Fibroblast of skin of left biceps (primary cell): Measurements from ENCODE around the gene ADAMTSL1.

Experiments used
- DNase-seq, 2 experiments: peaks; one replicate each; pipeline ENCODE4 v3.0.0-alpha.2; 2013; ENCODE audit warnings: low read depth in 2 of 2

The ADAMTSL1 gene

GRCh38 chr9:18473652-18474279, at the start of gene ADAMTSL1:
Gene ADAMTSL1 (plus strand): TSS chr9:18474153. CDS start chr9:18474233, 80 bp downstream.
- DNase-seq = peak; percentile 81 to 84

DNA sequence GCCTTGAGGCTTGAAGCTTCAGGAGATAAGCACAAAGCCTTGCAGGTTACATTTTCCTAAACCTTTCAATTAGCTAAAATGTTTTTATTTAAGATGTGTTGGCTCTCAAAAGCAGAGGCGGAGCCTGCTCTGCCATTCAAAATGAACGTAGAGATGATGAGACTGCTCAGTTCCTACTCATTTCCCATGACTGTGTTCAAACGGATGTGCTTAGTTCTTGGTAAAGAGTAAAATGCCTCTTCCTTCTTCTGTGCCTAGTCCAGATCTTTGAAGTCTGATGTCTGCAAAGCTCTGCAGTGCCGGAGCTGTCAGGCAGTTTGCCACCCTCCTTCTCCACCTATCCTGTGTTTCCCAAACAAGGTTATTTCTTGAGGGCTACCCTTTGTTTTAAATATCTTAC, 46.3 kb upstream of the ADAMTSL1 start:
- DNase-seq = no peak

DNA sequence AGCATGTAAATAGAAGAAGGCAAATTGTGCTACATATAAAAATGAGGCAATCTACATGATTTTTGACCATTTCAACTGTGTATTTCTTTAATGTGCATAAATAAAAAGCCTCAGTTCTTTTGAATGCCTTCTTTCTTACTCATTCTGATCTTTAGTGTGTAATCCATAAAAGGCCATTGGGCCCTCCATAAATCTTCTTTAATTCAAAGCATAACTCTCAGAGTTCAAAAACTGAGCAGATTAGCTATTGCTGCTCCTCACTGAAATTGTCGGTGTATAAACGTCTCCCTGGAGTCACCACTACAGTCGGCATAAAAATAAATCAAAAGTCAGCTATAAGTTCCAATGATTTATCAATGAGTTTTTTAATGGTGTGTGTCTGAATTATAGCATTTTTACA, 45.3 kb upstream of the ADAMTSL1 start:
- DNase-seq = peak; percentile 45 to 58

DNA sequence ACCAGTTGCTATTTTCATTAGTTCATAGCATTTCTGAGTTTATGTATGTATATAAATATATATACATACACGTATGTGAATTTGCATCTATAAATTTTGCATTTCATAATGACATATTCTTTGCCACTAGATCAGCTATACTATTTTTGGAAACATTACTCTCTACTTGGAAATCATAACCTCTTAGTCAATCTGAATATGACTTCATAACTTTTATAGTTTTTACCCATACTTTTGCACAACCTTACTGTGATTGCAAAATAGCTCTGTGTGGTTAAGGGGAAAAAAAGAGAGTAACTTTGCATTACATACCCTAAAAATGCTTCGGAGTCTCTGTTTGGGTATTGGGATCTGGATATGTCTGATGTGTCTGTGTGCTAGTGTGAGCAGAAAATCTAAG, 44.9 kb upstream of the ADAMTSL1 start:
- DNase-seq = peak; percentile 81 to 84

GRCh38 chr9:18433620-18434019, 40.3 kb upstream of the ADAMTSL1 start:
- no peak for DNase-seq

DNA sequence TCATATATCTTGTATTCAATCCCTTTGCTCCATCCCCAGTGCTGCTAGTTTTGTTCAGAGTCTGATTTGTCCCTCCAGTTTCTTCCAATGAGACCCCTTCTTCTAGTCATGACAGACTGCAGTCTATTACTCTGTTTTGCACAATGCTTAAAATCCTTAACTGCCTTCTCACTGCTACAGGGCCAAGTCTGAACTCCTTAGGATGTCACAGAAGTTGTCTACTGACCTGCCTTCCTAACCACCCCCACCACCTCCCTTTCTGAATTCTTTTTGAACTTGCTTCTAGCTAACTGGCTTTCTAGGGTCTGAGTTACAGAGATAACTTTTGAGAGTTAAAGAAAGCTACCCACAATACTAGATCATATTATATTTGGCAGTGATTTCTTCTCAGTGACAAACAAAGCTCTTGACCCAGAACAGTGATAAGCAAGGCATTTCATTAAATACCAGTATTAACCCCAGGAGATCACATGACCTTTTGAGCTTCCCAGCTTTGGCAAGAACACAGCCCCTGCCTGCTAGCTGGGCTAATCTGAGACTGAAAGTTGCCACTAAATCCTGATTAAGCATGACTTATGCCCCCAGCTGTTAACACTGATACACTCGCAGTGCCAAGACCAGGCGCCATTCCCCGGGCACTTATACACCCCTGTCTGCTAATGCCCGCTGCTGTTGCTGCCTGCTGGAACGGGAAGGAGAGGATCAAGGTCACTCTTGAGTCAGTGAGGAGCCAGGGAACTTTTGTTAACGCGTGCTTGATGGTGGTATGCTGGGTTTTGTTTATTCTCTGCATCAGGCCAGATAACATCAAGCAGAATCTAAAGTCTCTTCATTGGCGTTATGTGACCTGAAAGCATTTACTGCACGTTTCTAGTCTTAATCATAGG, 36.4 kb upstream of the ADAMTSL1 start:
- no peak for DNase-seq

- no peak for DNase-seq
Measured at GRCh38 chr9:18438300-18438925, 35.5 kb upstream of the ADAMTSL1 start.

DNA sequence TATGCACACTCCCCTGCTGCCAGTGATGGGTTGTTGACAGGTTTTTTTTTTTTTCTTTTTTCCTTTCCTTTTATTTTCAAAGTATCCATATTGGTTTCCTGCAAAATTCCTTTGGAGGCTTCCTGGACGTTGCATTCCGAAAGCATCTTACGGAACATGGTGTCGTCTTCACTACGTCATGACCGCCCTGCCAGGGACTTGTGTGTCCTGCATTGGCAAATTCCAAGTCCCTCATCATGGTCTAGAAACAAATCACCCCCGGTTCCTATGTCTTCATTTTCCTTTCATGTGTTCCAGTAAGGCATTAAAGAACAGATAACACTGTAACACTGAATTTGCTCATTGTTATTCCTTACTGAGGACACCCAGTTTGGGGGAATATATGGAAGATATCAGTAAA, 35.0 kb upstream of the ADAMTSL1 start:
- DNase-seq = no peak

DNA sequence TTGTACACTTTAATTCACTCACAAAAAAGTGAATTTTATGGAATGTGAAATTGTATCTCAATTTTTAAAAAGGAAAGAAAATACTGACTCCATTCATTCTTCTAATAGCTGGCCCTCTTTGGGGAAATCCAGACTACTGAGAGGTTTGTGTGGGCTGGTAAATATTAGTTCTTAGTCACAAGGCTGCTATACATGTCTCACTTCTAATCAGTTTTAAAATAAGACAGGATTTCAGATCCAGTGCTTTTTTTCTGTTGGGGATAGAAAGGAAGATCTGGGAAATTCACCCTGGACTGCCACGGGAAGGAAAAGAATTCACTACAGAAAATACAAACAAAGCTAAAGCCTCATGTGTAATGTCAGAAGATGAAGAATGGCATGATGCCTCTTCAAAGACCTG, 32.7 kb upstream of the ADAMTSL1 start:
- no peak for DNase-seq

DNA sequence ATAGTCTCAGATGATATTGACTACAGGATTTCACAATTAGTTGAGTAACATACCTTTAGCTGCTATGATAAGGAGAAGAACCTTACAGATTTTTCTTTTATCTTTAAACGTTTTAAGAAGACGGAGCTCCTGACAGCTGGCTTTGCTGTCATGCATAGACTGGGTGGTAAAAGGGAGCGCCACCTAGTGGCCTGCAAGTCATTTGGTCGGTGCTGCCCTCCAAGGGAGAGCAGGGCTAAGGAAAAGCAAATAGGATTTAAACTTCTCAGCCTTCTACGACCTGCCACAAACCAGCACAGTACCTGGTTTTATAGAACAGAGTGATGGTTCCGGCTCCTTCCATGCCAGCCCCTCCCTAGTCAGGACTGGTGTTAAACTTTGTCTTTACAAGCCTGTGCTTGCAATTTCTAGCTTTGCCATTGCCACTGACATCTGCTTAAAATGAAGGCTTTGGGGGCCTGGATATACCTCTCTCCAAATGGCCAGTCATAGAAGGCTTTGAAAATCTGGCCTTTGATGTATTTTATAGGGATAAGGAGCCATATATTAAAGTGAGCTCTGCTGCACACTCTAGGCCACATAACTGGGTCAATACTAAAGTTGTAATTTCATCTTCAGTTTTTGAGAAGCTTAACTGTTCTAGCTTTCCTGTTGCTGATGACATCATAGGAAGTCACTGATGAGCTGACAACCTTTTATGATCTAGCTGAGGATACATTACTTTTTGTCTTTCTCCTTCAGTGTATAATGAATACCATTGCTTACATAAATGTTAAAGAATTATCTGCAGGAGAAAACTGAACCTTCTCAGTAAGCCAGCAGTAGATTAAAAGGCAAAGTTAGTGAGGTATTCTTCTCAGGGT, 31.1 kb upstream of the ADAMTSL1 start:
- DNase-seq = peak in 1 of 2 experiments; percentile 50

GRCh38 chr9:18447131-18447530, 26.8 kb upstream of the ADAMTSL1 start:
- no peak for DNase-seq

DNA sequence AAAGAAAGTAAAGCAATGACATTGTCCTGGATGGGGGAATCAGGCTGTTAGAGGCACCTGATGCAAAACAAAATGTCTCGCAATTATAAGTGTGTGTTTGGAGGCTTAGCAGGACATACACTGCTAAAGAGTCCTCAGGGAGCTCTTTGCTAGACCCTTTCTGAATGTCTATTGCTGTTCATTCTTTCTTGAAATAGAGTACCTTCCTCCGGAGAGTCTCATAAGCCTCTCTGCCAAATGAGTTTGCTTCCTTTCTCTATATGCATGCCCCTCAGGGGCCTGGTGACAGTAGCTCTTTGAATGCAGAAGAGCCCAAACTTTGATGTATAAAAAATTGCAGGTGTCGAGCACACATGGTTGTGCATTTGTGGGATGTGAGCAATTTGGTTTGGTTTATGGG, 26.4 kb upstream of the ADAMTSL1 start:
- no peak for DNase-seq

GRCh38 chr9:18448101-18448500, 25.9 kb upstream of the ADAMTSL1 start:
- no peak for DNase-seq

DNA sequence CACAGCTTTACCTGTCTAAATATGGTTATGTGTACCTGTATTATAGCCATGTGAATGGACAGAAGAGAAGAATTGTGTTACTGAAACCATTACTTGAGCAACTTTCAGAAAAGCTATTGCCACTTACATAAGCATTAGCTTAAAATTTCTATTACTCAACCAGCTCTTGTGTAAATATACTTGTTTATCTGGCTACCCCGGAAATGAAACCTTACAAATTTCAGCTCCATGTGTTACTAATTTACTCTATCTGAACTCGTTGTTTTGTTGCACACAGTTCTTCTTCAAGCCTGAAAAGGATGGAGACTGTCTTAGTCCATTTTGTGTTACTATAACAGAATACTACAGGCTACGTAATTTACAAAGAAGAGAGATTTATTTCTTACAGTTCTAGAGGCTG, 22.5 kb upstream of the ADAMTSL1 start:
- no peak for DNase-seq

GRCh38 chr9:18452276-18452675, 21.7 kb upstream of the ADAMTSL1 start:
- DNase-seq = no peak

DNA sequence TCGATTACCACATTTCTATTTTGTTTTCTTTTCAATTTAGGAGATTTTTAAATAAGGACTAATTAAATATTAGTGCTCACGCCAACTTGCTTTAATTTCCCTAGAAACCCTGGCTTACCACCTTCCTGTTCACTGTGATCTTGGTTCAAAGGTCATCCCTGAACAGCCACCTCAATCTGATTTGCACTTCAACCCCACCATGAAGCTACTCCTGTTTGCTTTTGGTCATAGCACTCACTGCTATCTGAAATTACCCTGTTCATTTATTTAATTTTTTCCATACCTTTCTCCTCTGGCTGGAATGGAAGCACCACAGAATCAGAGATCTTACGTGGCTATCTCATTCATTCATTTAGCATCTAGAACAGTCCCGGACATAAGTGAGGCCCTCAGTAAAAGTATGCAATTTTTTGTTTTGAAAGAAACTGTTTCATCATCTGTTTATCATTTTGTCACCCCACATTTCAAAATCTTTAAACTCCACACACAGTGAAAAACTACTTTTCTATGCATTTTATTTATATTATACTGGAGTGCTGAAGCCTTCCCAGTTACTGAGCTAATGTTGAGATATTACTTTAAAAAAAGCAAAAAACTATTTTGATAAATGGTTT, 17.2 kb upstream of the ADAMTSL1 start:
- no peak for DNase-seq

DNA sequence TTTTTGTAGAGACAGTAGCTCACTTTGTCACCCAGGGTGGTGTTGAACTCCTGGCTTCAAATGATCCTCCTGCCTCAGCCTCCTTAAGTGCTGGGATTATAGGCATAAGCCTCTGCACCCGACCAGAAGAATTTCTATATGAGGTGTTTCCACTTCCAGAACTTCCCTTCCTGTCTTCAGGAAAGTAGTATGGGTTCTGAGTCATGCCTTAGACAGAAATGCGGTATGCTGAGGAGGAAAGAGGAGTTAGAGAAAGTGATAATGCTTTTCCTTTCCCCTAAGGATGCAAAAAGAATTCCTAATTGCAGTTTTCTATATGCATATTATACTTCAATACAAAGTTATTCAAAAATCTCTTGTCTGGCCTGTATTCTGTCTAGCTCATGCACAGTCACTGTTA, 16.4 kb upstream of the ADAMTSL1 start:
- DNase-seq = no peak

DNA sequence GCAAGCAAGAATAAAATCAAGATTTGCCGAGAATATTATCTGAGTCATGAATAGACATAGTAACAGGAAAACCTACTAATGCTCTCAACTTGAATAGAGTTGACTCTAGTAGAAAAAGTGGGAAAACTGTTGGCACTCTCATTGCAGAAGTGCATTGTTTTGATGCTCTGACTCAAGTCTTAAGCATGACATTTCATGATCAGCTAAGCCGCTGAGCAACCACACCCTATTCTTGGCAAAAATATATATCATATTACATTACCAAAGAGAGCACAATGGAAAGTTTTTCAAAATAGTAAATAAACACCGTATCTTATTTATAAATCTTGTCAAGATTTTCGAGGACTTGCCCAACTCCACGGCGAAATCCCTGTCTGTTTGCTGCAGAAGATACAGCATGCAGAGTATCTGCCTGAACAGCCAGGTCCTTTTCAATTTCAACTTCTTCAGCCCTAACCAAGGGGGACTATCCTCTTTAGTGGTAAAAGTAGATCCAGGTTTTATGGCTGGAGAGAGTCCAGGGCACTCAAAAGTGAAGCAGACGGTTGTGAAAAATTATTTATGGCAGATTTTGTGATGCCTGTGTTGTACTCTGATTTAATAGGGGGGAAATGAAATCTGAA, 13.9 kb upstream of the ADAMTSL1 start:
- DNase-seq = peak in 1 of 2 experiments; percentile 62

DNA sequence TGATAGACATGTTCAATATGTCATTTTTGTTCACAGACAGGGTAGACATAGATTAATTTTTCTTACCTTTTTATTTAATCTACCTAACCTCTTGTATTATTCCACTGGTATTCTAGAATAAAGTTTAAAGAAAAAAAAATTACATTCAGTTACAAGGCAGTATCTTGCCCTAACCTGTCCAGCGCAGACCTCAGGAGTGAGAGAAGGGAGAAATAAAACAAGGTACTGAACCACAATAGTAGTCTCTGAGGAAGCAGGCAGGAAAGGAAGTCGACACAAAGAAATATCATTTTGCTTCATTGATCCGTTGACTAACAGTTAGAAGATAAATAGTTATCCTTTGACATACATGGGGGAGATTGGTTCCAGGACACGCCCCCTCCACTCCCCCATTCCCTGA, 12.5 kb upstream of the ADAMTSL1 start:
- DNase-seq = no peak

GRCh38 chr9:18463991-18464390, 10.0 kb upstream of the ADAMTSL1 start:
- DNase-seq = no peak

- DNase-seq = no peak
Measured at GRCh38 chr9:18466101-18466500, 7.9 kb upstream of the ADAMTSL1 start.
